IPS-18a (cell line): Measurements from ENCODE around the gene ZNF439.
"Not testable (repeated sequence)": the region's sequence is repeated elsewhere in the genome, so short reads cannot be mapped to it uniquely, and the experiment has no call there.

Experiments
- H3K27ac ChIP-seq: one replicate; pipeline ENCODE4 v1.5.1; 2013; ENCODE audit warnings: low read length
- H3K27me3 ChIP-seq: one replicate; pipeline ENCODE4 v1.6.1; 2013; ENCODE audit warnings: mild to moderate bottlenecking, low read length; ENCODE audit not compliant: control insufficient read depth, insufficient read depth
- H3K36me3 ChIP-seq: one replicate; pipeline ENCODE4 v1.6.1; 2013; ENCODE audit warnings: low read depth, low read length; ENCODE audit not compliant: control insufficient read depth
- H3K4me1 ChIP-seq: one replicate; pipeline ENCODE4 v1.6.1; 2013; ENCODE audit warnings: low read depth, low read length; ENCODE audit not compliant: control insufficient read depth
- H3K4me3 ChIP-seq: one replicate; pipeline ENCODE4 v1.5.1; 2013; ENCODE audit warnings: low read length
- H3K9ac ChIP-seq: one replicate; pipeline ENCODE4 v1.6.1; 2013; ENCODE audit warnings: mild to moderate bottlenecking, low read length, moderate library complexity
- H3K9me3 ChIP-seq: one replicate; pipeline ENCODE4 v1.6.1; 2013; ENCODE audit warnings: low read depth, low read length; ENCODE audit not compliant: control insufficient read depth

Gene ZNF439

DNA sequence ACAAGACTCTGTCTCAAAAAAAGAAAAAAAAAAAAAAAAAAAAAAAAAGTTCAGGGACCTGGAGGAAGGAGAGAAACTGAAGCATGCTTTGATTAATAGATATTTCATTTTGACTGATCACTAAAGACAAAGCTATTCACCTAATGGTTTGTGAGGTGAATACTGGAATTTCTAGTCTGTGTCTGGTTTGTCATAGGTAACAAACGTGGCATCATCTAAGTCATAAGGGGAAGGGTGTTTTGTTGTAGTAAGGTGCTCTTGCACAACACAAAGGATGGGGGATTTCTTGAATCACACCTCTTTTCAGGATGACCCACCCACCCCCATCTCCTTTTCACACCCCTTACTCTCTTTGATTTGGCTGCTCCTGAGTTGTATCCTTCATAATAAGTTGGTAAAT lies 25.2 kb downstream of the ZNF439 start:
- H3K9ac ChIP-seq = no peak overlapping the region
- no peak overlapping the region for H3K4me3 ChIP-seq
- H3K4me1 ChIP-seq = no peaks in the 10 kb centered on the region
- H3K27ac ChIP-seq = no peak overlapping the region
- H3K36me3 ChIP-seq = no peaks in the 10 kb centered on the region
- peaks cover 17% of the 10 kb centered on the region for H3K9me3 ChIP-seq
- no peaks in the 10 kb centered on the region for H3K27me3 ChIP-seq

DNA sequence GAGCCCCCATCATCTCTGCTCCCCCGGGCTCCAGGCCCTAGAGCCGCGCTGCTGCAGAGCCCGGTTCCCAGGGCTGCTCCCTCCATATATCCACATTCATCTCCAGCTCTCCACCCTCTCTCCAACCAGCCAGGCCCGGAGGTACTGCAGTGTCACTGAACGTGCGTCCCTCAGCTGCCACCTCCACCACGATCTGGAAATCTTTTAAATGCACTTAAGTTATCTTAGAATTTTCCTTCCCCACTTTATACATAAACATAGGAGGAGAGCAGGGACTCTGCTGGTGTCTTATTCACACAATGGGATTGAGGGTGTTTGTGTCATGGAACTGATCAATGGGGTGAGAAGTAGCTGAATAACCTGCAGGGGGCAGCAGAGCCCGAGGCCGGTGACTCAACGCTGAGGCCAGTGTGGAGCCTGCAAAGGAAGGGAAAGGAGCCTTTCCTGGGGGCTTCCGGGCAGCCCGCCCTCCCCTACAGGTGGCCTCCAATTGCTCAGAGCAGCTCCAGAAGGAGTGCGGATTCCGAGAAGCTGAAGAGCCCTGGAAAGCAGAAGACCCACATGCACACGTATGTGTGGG lies 31.3 kb downstream of the ZNF439 start:
- H3K27me3 ChIP-seq, H3K27ac ChIP-seq, H3K36me3 ChIP-seq, H3K4me1 ChIP-seq, H3K4me3 ChIP-seq, H3K9me3 ChIP-seq, H3K9ac ChIP-seq: not testable (repeated sequence)

DNA sequence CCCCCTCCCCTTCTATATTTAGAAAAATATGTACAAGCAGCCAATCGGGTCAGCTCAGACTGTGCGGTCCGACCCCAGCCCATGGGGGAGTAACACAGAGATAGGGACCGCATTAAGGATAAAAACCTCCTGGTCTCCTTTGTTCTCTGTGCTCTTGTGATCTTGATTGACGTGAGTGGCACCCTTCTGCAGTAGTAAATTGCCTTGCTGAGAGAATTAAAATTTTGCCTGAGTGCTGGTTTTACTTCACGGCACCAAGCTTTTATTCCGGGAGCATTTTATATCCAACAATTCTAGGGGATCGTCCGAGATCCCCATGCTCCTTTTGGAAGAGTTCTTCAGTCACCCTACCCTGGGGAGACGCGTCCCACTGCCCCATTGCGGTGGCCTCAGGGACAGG lies 32.1 kb downstream of the ZNF439 start:
- Histone ChIP-seq H3K4me1 (no peaks in the 10 kb centered on the region), H3K9ac (no peak overlapping the region), H3K27ac (no peak overlapping the region), H3K4me3 (no peak overlapping the region), H3K9me3 (no peaks in the 10 kb centered on the region), H3K27me3 (no peaks in the 10 kb centered on the region), H3K36me3 (no peaks in the 10 kb centered on the region)

DNA sequence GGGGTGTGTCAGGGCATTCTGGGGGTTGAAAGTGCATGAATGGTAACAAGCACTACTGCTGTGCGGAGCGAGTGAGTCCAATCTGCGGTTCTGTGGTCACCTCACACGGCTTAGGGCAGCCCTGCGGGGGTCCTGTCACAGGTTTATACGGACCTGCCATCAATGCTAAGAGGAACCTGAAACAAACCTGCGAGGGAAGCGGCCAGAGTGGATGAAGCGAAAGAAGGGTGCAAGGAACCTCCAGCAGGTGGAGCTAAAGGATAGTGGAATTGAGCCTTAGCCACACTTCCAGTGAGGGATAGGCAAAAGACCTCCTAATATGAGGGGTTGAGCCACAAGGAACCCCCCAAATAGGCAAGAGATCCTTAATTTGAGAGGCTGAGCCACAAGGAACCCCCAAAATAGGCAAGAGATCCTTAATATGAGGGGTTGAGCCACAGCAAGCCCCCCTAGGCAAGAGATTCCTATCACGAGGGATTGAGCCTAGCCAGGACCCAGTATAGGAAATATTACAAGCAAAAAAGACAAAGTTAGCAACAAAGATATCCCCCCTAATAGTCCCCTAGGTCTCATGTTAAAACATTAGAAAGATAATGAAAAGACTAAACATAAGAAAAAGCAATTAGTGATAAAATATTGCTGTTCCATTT lies 32.8 kb downstream of the ZNF439 start:
- Histone ChIP-seq H3K27ac (no peak overlapping the region), H3K27me3 (no peaks in the 10 kb centered on the region), H3K4me1 (no peaks in the 10 kb centered on the region), H3K4me3 (no peak overlapping the region), H3K9me3 (no peaks in the 10 kb centered on the region), H3K9ac (no peak overlapping the region), H3K36me3 (no peaks in the 10 kb centered on the region)

DNA sequence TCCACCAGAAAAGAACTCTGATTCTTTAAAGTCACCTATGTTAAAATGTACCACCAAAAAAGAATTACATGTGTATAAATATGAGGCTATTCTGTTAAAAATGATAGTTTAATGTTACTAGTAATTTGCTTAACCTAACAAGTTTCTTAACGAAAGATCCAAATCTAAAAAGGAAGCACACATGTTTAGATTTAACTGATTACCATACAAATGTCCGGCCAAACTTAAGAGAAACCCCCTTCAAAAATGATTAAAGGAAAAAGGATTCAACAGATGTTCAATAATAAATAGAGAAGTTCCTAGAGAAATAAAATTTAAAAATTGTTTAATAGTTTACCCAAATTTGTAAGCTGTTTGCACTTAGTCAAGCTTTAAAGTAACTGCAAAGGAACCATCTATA lies 34.1 kb downstream of the ZNF439 start:
- Histone ChIP-seq H3K4me1 (peaks cover 5% of the 10 kb centered on the region), H3K27ac (no peak overlapping the region), H3K9me3 (no peaks in the 10 kb centered on the region), H3K4me3 (no peak overlapping the region), H3K27me3 (no peaks in the 10 kb centered on the region), H3K9ac (no peak overlapping the region), H3K36me3 (no peaks in the 10 kb centered on the region)

DNA sequence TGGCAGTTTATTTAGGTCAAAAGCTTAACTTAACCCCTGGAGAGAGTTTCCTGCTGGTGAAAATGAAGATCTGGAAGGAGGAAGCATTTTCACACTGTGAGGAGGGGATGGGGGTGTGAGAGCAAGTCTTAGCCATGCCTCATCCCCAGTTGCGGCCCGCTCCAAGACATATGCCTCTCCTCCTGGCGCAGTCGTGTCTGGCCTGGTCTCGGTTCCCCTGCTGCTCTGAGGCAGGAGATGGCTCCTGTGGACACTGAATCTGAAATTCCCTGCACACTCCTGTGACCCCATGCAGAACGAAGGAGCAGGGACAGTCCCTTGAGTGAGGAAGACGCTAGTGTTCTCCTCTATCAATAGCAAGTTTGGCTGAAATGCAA lies 38.7 kb downstream of the ZNF439 start:
- Histone ChIP-seq H3K9ac (no peak overlapping the region), H3K4me3 (peak overlapping the region; percentile 94), H3K4me1 (peaks cover 22% of the 10 kb centered on the region), H3K27me3 (no peaks in the 10 kb centered on the region), H3K27ac (no peak overlapping the region), H3K9me3 (no peaks in the 10 kb centered on the region), H3K36me3 (no peaks in the 10 kb centered on the region)

DNA sequence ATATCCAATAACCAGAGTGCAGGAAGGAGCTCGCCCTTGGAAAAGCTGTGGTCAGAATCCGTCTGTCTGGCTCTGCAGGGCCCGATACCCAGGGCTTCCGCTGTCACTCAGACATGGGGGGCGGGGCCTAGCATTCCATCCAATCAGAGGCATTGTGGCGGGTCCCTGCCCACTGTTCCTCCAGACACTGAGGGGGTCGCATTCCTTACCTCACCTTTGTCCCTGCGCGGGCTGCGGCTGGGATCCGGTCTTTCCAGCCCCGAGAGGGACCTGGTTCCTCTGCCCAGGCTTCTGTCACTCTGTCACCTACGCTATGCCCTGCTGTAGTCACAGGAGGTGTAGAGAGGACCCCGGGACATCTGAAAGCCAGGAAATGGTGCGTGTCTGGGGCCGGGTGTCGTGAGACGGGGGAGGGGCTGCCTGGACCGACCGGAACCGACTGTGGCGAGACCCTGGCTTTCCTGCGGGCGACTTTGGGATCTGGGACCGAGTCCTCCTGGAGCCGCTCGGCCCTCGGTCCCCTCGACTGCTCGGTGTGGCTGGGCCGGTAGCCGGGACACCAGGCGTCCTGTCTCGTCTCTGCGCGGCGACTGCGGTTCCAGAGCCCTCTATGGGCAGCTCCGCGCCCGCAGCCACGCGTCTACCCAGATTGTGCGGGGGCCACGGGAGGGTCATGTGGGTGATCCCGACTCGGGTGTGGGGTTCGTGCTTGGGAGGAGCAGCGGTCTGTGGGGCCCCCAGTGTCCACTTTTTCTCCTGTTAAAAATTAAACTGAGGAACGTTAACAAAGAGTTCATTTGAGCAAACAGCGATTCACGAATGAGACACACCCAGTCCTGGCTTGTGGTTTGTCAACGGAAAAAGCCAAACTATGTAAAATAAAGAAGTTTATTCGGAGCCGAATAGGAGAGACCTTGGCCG lies 39.3 kb downstream of the ZNF439 start, which contains the start of gene ZNF69:
Gene ZNF69 (plus strand): TSS at position 172 of the 921 bp plus-strand sequence. CDS start 142 bp downstream, at position 314.
- Histone ChIP-seq H3K4me1 (peaks cover 22% of the 10 kb centered on the region), H3K36me3 (peaks cover 2% of the 10 kb centered on the region), H3K27ac (peak within 1 kb of the TSS; percentile 86), H3K27me3 (no peaks in the 10 kb centered on the region), H3K9ac (peak within 1 kb of the TSS; percentile 90), H3K9me3 (no peaks in the 10 kb centered on the region), H3K4me3 (peak within 1 kb of the TSS; percentile 94)

DNA sequence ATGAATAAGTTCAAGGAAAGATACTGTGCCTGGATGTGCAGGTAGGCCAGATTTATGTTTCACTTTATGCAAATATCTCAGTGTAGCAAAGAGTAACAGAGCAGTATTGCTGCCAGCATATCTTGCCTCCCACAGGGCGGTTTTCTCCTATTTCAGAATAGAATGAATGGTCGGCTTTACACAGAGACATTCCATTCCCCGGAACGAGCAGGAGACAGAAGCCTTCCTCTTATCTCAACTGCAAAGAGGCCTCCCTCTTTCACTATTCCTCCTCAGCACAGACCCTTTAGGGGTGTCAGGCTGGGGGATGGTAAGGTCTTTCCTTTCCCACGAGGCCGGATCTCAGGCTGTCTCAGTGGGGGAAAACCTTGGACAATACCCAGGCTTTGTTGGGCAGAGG lies 41.4 kb downstream of the ZNF439 start:
- not testable (repeated sequence) for H3K27me3 ChIP-seq, H3K9me3 ChIP-seq, H3K9ac ChIP-seq, H3K27ac ChIP-seq
- peaks cover 22% of the 10 kb centered on the region for H3K4me1 ChIP-seq
- H3K36me3 ChIP-seq = peaks cover 13% of the 10 kb centered on the region
- H3K4me3 ChIP-seq = peak overlapping the region; percentile 25

DNA sequence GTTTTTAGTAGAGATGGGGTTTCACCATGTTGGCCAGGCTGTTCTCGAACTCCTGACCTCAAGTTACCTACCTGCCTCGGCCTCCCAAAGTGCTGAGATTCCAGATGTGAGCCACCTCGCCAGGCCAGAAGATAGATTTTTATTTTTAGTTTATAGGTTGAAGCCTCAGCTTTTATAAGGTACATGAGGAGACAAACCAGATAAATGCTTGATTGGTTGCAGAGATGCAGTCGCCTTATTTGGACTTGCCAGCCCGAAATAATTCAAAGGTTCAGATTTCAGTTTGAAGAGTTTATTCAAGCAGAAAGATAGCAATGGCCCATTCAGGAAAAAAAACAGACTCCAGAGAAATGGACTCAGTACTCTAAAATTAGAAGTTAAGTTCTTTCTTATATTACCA lies 42.1 kb downstream of the ZNF439 start:
- Histone ChIP-seq H3K27me3 (no peaks in the 10 kb centered on the region), H3K27ac (no peak overlapping the region), H3K9ac (no peak overlapping the region), H3K36me3 (peaks cover 19% of the 10 kb centered on the region), H3K4me1 (peaks cover 22% of the 10 kb centered on the region), H3K4me3 (no peak overlapping the region), H3K9me3 (peaks cover 4% of the 10 kb centered on the region)

DNA sequence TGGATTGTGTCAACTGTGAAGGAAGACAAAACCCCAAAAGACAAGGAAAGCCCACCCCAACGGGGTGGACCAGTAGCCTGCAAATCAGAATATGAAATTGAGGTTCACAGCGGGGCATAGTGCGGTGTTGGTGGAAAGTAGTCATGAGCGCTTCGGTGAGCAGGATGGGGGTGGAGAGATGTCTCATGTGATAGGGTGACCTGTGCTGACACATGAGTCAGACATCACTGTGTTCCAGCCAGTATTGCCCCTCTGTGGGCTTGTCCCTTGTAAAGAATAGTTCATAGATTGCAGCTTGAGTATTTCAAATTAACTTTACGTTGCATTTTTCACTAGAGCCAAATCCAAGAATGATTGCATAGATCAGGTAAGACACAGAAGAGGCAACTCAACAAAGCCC lies 46.3 kb downstream of the ZNF439 start:
- Histone ChIP-seq H3K9me3 (peaks cover 19% of the 10 kb centered on the region), H3K27ac (no peak overlapping the region), H3K9ac (no peak overlapping the region), H3K36me3 (peaks cover 19% of the 10 kb centered on the region), H3K4me1 (peaks cover 9% of the 10 kb centered on the region), H3K27me3 (no peaks in the 10 kb centered on the region), H3K4me3 (no peak overlapping the region)

DNA sequence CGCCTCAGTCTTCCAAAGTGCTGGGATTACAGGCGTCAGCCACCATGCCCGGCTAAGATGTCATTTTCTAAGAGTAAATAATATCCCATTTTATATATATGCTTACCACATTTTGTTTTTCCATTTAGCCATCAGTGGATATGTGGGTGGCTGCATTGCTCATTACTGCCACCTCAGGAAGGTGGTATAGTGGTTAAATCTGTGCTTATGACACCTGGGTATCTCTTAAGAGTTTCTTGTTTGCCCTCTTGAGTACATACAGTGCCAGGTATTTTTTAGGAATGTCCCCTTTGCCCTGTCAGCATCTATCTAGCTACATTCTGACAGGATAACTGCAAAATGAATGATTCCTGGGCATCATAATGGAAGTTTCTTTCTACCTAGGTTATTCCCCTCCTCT lies 53.7 kb downstream of the ZNF439 start:
- no peak overlapping the region for H3K9ac ChIP-seq
- H3K4me1 ChIP-seq = no peaks in the 10 kb centered on the region

More for the DNA sequence above, 53.7 kb downstream of the ZNF439 start:
- no peaks in the 10 kb centered on the region for H3K27me3 ChIP-seq
- peaks cover 73% of the 10 kb centered on the region for H3K9me3 ChIP-seq
- peaks cover 31% of the 10 kb centered on the region for H3K36me3 ChIP-seq
- H3K4me3 ChIP-seq = no peak overlapping the region
- no peak overlapping the region for H3K27ac ChIP-seq
